HT1080 (cell line): ENCODE results near the gene KLHDC7A. TPM values are rescaled to one million over a fixed set of nuclear protein-coding genes. Genes with fewer than 3 reads are reported as not detected.

Experiments
- DNase-seq: peaks from one replicate; pipeline ENCODE4 v3.0.0-alpha.2; 2015; ENCODE audit warnings: low read depth
- total RNA-seq: library from RNA; depleted of rRNA; stranded (reverse); fragments of >200 nt; shearing (Covaris generic); gene quantifications from 2 replicates; pipeline ENCODE4 v1.2.3, GENCODE V29; 2014

KLHDC7A gene
- total RNA-seq, 1 experiment from 2014 or later = 0.02 TPM

- no peak for DNase-seq
Measured at GRCh38 chr1:18470671-18471355, 9.9 kb upstream of the KLHDC7A start.

- no peak for DNase-seq
Measured at GRCh38 chr1:18473195-18473815, 7.4 kb upstream of the KLHDC7A start.

GRCh38 chr1:18474559-18475175 lies 6.1 kb upstream of the KLHDC7A start:
- no peak for DNase-seq

- DNase-seq = no peak
Measured at GRCh38 chr1:18475234-18475905, 5.4 kb upstream of the KLHDC7A start.

DNA sequence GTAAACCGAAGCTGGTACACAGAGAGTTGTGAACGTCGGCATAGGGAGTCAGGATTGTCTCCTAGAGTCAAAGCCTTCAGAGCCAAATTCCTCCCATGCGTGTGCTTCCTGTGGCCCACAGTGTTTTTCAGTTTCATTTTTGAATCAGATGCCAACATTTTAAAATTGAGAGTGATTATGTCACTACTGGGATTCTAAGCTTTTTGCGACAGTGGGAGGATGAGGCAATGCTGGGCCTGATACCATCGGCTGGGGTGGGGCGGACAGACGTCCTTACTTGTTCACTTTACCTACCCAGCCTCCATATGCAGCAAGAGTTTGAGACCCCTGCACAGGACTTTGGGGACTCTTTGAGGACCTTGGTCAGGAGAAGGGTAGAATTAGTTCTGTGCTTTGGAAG lies 1.3 kb upstream of the KLHDC7A start:
- no peak for DNase-seq

DNA sequence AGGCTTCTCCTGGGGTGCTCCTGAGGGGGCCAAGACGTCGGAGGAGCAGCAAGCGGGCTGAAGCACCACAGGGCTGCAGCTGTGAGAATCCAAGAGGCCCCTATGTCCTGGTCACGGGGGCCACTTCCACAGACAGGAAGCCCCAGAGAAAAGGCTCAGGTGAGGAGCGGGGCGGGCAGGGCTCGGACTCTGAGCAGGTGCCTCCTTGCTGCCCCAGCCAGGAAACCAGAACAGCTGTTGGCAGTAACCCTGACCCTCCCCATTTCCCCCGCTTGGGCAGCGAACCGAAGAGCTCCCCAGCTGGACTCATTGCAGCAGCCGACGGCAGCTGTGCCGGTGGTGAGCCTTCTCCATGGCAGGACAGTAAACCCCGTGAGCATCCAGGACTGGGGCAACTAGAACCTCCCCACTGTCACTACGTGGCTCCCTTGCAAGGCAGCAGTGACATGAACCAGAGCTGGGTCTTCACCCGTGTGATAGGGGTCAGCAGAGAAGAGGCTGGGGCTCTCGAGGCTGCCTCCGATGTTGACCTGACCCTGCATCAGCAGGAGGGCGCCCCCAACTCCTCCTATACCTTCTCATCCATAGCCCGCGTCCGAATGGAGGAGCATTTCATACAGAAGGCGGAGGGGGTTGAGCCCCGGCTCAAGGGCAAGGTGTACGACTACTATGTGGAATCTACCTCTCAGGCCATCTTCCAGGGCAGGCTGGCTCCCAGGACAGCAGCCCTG lies 625 bp downstream of the KLHDC7A start:
- DNase-seq = no peak

DNA sequence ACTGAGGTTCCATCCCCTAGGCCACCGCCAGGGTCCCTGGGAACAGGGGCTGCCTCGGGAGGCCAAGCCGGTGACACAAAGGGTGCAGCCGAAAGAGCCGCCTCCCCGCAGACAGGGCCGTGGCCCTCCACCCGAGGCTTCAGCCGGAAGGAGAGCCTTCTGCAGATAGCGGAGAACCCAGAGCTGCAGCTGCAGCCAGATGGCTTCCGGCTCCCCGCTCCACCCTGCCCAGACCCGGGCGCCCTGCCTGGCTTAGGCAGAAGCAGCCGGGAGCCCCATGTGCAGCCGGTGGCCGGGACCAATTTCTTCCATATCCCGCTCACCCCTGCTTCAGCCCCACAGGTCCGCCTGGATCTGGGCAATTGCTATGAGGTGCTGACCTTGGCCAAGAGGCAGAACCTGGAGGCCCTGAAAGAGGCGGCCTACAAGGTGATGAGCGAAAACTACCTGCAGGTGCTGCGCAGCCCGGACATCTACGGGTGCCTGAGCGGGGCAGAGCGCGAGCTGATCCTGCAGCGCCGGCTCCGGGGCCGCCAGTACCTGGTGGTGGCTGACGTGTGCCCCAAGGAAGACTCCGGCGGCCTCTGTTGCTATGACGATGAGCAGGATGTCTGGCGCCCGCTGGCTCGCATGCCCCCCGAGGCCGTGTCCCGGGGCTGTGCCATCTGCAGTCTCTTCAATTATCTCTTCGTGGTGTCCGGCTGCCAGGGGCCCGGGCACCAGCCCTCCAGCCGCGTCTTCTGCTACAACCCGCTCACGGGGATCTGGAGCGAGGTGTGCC lies 1.4 kb downstream of the KLHDC7A start:
- DNase-seq = no peak

- no peak for DNase-seq
Measured at GRCh38 chr1:18482721-18483425, 2.1 kb downstream of the KLHDC7A start.

DNA sequence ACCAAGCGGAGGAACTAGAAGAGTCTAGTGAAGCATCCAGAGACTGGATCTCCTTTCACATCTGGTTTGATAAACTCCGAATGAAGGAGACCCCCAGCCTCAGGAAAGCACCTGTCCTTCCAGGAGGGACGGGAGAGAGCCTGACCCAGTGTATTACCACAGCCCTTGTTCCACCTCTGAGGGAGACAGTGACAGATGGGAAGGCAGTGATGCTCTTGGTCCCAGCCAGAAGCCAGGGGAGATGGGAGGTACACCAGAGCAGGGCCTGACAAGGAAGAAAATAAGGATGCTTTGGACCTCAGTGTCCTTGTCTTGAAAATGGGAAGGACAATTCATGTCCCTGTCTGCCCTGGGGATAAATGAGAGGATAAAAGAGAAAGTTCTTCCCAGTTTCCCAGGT lies 3.5 kb downstream of the KLHDC7A start:
- no peak for DNase-seq

DNA sequence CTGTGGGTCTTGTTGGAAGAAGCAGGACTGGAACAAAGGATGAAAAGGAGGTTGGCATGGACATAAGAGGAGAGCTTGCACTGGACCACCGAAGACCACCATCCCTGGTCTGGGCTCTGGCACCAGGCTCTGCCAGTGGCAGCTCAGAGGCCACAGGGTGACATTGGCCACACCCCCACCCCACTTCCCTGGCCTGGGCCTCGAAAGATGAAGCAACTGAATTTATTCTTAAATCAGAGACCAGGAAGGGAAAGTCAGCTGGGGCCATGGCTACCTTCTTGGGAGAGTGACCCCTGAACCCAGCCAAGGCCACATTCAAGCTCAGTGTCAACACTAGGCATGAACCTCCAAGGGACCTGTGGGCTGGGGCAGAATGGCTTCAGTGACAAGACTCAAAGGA lies 4.0 kb downstream of the KLHDC7A start:
- no peak for DNase-seq

DNA sequence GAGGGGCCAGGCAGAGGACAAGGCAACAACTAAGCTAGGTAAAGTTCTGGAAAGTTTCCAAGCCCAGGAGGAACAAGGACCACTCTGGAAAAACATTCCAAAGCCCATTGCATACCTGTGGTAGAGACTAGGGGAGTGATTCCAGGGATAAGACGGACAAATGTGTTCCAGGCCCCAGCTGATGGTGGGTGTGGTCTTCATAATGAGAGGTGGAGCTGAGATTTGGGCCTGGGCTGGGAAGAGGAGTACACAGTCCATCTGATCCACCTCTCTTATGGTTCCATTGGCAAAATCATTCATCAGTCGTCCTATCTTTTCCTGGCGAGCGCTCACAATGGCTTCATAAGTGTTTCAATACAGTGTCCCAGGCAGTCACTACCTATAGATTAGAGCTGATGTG lies 4.5 kb downstream of the KLHDC7A start:
- no peak for DNase-seq

DNA sequence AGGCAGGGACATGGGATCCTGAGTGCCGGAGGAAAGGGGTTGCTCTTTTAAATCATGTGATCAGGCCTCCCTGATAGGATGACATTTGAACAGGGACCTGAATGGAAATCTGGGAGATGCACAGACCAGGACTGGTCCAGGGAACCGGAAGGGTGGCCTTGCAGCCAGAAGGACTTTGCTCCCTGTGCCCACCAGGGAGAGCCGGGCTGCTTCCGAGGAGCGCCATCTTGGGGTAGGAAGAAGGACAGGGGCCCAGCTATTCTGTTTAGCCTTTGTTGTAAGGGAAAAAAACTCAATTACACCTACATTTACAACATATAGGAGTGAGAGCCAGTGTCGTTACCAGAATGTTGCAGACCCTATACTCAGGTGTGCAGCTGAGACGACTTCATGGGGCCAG lies 5.5 kb downstream of the KLHDC7A start:
- DNase-seq = no peak

GRCh38 chr1:18489417-18490143 lies 8.8 kb downstream of the KLHDC7A start:
- DNase-seq = no peak

DNA sequence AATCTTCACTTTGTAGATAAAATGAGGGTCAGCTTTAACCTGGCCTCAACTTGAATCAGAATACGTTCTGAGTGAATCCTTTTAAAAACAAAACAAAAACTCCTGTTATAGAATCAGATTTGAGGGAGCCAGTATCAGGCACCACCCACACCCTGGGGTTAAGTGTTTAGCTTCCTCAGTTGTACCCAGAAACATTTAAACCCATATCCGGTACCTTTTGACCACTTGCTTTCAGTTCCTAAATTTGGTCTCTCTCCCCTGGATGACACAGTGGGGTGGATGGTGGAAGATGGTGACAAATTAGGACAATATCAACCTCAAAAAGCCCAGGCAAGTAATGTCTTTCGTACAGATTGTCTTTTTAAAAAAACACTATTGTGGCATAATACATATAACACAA lies 10.4 kb downstream of the KLHDC7A start:
- no peak for DNase-seq

GRCh38 chr1:18494304-18494703 lies 13.6 kb downstream of the KLHDC7A start:
- no peak for DNase-seq

DNA sequence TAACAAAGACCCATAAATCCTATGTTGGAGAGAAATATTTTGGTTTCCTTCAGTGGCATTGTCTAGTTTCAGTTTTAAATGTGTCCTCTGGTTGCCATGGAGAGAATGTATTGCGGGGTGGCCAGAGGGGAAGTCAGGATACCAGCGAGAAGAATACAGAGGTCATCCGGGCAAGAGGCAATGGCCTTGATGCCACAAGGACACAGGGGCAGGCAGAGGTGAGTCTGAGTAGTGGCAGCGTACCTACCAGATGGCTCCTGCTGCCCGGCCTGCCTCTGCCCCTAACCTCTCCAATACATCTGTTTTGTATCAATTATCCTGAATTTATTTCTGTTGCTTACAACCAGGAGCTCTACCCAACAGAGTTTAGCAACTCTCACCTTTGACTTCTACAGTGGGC lies 14.9 kb downstream of the KLHDC7A start:
- no peak for DNase-seq

GRCh38 chr1:18496056-18496455 lies 15.3 kb downstream of the KLHDC7A start:
- no peak for DNase-seq

GRCh38 chr1:18496497-18497235 lies 15.9 kb downstream of the KLHDC7A start:
- no peak for DNase-seq

DNA sequence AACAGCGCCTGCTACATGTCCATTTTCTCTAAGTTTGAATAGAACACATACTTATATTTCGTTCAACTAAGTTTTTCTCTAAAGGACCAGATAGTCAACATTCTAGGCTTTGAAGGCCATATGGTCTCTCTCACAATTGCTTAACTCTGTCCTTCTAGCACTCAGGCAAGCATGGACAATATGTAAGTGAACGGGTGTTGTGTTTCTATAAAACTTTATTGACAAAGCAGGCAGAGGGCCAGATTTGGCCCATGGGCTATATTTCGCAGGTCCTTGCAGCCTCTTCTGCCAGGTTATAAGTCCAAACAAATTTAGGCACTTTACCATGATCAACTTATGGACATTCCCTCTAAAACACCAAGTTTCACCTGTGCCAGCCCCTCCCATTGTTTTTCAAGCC lies 21.1 kb downstream of the KLHDC7A start:
- no peak for DNase-seq
